Activated CD4-positive, alpha-beta T cell treated with anti-CD3 and anti-CD28 coated beads for 4 hours (primary cell): ENCODE results near the gene HOXB8.

ENCODE experiments used
- DNase-seq, 2 donors: peaks; one replicate each; pipeline ENCODE4 v3.0.0-alpha.2; 2020

HOXB8 gene

DNA sequence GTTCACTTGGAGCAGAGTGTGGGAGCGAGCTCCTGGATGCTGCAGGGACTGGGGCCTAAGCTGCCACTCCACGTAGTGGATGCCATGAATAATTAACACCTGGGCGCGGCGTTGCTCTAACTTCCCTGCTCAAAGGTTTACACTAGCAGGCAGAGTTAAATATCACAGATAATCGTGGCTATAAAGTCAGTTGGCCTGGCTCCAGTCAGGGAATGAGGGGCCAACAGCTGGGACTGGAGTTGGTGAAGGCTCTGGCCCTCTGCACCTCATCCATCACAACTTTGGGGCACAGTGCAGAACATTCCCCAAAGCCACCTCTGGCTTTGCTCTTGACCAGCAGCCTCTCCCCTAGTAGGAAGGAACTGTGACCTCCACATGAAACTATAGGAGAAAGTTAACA, 47.9 kb downstream of the HOXB8 start:
- no peak for DNase-seq

GRCh38 chr17:48566717-48567116, 48.4 kb downstream of the HOXB8 start:
- no peak for DNase-seq

DNA sequence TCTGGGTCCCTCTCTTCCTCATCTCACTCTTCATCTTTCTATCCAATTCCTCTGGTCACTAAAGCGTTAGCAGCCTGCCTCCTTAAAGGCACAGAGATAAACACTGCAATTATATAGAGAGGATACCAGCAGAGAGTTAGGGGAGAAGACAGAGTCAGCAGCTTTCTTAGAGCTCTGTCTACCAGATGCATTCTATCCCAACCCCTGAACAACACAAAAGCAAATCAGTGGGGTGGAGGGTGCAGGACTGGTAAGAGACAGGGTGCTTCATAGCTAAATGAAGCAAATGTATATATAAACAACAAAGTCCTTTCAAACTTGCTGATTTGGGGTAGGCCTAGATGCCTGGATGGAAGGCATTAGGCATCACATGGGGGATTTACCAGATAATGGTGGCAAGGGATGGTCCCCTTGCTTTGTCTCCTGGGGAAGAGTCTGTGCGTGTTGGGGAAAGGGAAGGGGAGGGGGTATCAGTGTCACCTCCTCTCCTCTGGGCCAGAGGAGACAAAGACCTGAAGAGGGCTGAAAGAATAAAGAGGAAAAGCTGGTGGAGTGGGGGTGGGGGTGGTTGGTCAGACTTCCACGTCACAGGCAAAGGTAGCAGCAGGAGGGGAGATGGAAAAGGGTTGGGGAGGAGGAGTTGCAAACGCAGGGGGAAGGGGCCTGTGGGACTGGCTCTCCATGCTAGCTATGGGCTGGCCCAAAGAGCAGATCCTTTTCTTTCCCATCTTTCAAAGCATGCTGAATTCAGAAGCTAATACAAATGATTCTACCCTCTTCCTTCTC, 49.0 kb downstream of the HOXB8 start:
- no peak for DNase-seq

GRCh38 chr17:48565022-48565554, 50.0 kb downstream of the HOXB8 start:
- DNase-seq = no peak

DNA sequence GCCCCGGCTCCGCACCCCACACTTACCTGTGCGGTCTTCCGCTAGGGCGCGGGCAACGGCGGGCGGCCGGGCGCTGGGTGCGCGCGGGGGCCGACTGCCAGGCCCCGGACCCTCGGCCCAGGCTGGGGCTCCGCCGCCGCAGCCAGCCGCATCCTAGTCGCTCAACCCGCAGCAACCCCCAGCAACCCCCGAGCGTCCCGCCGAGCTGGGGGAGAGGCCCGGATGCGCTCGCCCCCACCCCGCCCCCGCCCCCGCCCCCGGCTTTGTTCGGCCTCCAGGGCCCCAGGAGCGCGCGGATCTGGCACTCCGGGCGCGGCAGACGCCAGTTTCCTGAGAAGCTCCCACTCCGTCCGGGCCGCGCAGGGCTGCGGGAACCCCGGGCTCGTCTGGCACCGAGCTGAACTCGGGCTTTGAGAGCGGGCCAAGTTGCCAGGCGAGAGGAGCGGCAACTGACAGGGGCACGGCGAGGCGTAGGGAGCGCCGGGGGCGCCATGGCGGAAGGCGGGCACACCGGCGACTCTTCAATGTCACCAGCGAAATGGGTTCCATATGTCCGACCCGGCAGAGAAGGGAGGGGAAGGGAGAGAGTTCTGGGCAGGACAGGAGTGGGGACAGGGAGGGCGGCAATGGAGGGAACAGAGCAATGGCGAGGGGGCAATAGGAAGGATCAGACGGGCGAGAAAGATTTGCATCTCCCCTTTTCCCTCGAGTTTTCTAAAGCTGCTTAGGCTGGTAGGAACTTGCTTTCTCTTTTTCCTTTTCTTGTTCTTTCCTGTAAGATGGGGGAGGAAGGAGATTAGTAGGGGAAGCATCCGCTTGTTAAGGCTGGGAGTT, 50.7 kb downstream of the HOXB8 start:
- no peak for DNase-seq

GRCh38 chr17:48563867-48564187, 51.3 kb downstream of the HOXB8 start:
- no peak for DNase-seq

GRCh38 chr17:48563385-48563838, 51.7 kb downstream of the HOXB8 start:
- no peak for DNase-seq

GRCh38 chr17:48562934-48563333, 52.2 kb downstream of the HOXB8 start:
- DNase-seq = no peak
